ENCODE results near the gene HES4.

DNA sequence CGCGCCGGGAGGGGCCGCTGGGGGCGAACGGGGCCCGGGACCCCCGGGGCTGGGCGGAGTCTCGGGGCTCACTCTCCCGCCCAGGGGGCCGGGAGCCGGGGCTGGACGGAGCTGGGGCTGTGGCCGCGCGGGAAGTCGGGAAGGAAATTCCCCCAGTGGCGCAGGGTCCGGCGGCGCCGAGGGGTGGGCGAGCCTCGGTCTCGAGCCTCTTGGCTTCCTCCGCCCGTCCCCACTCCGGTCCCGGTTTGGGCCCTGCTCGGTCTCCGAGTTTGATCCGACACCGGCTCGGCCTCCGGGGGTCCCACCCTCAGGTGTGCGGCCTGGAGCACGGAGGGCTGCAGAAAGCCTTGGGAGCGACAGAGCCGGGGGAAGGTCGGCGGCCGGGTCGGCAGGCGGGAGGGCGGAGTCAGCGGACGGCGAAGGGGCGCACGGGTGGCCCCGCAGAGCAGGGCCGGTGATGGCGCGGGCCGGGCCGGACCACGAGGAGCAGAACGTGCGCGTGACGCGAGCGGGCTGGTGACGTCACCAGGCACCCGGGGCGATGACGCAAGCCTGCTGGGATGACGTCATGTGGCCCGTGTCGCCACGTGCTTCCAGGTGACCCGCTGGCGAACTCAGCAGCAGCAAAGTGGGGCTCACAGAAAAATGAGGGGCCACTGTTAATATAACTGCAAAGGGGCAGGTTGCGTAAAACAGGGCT lies 610 bp upstream of the HES4 start:
- TF ChIP-seq, protein P1, sequence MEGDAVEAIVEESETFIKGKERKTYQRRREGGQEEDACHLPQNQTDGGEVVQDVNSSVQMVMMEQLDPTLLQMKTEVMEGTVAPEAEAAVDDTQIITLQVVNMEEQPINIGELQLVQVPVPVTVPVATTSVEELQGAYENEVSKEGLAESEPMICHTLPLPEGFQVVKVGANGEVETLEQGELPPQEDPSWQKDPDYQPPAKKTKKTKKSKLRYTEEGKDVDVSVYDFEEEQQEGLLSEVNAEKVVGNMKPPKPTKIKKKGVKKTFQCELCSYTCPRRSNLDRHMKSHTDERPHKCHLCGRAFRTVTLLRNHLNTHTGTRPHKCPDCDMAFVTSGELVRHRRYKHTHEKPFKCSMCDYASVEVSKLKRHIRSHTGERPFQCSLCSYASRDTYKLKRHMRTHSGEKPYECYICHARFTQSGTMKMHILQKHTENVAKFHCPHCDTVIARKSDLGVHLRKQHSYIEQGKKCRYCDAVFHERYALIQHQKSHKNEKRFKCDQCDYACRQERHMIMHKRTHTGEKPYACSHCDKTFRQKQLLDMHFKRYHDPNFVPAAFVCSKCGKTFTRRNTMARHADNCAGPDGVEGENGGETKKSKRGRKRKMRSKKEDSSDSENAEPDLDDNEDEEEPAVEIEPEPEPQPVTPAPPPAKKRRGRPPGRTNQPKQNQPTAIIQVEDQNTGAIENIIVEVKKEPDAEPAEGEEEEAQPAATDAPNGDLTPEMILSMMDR (optimal IDR thresholded peaks at IDR 0.05 in 1 of 3, IDR thresholded peaks at IDR 0.05 in 1 of 3, conservative IDR thresholded peaks at IDR 0.05 in 1 of 3; ENCODE audit: extremely low read depth in 1 of 3, insufficient read depth in 2 of 3, low read length in 3 of 3), result no peak
- TF ChIP-seq EZH2 (IDR thresholded peaks at IDR 0.05; ENCODE audit: low read length), result no peak
